ENCODE measurements around the gene KLHL6. TPM values are rescaled to one million over a fixed set of nuclear protein-coding genes. Genes with fewer than 3 reads are reported as not detected.

Gene KLHL6
- total and polyA plus RNA-seq, 2 of the 13 experiments (the other 11 are each of a cell fraction or from before 2014, with no cell fraction given): not detected

DNA sequence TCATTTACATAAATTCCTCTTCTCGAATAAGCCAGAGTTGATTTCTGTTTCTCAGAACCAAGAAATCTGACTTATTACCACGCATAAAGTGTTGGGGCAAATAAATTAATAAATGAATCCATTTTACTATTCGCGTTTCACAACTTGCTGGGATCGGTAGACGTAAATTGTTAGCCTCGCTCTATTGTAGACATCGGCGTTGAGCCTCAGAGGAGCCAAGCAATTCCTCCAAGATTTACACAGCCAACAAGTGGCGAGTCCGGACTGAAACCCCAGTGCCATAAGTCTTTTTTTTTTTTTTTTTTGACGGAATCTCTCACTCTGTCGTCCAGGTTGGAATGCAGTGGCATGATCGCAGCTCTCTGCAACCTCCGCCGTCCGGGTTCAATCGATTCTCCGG, 8.9 kb downstream of the KLHL6 start:
- Histone ChIP-seq H3K9me3 (ENCODE audit: low read length) (no peaks in the 10 kb centered on the region), H3K9ac (ENCODE audit: insufficient read depth, low read depth, low read length) (no peak overlapping the region), H2AFZ (ENCODE audit: low read length) (no peak overlapping the region), H3K36me3 (replicated peaks in 1 of 2; ENCODE audit: control insufficient read depth in 1 of 2, insufficient read depth in 2 of 2, low read length in 2 of 2) (no peaks in the 10 kb centered on the region), H3K79me2 (ENCODE audit: insufficient read depth, low read length) (no peaks in the 10 kb centered on the region), H3K4me1 (ENCODE audit: insufficient read depth, low read length) (no peaks in the 10 kb centered on the region), H3K4me3 (replicated peaks in 1 of 3; ENCODE audit: insufficient read depth in 1 of 3, low read depth in 2 of 3, low read length in 3 of 3) (no peak overlapping the region), H3K27ac (ENCODE audit: extremely low read length, insufficient read depth, low read length) (no peak overlapping the region), H4K20me1 (ENCODE audit: insufficient read depth, low read length) (no peaks in the 10 kb centered on the region), H3K27me3 (ENCODE audit: control insufficient read depth in 1 of 2, insufficient read depth in 2 of 2, low read length in 2 of 2) (no peaks in the 10 kb centered on the region), H3K4me2 (ENCODE audit: low read depth, low read length) (no peak overlapping the region)
- 82% methylated on average over 19 of the region's 19 CpGs for WGBS (ENCODE audit: low lambda C conversion rate)
- ChIA-PET POLR2A (no interaction called here), CTCF (ENCODE audit: low intra/inter-chr PET ratio, low total read pairs) (no interaction called here)
- DNase-seq (ENCODE audit: low spot score) (no peak), FAIRE-seq (no peak), ATAC-seq (no peak)
- in situ Hi-C loops (cut with HindIII; ENCODE audit: extremely low pct_ligation_motif_present, low pct_unique_long_range_greater_than_20kb) (no loop called here), intact Hi-C loops (cut with micrococcal nuclease; ENCODE audit: unreplicated experiment) (no loop called here)
- TF ChIP-seq GTF3A (CRISPR knock-in tag; conservative IDR thresholded peaks at IDR 0.05): no peak
- no TSS peak for BruUV-seq (replicated peaks)

DNA sequence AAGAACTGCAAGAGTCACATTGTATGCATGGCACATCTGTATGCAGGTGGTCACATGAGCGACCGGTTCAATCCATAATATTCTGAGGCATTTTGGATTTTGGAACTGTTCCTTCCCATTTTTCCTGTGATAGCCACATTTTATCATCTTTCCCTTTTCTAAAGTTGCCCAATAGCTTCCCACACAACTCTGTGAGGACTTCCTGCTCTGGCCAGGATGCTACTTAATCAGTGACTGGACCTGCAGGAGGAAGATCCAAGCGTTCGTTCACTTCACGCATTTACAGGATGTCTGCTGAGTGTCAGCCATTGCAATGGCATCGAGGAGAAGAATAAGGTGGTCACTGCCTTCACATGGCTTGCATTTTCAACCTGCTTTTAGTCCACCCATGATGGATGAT, 9.8 kb downstream of the KLHL6 start:
- 67% methylated on average over 6 of the region's 6 CpGs for whole genome bisulfite sequencing (ENCODE audit: low lambda C conversion rate)
- TF ChIP-seq FOXJ3 (CRISPR knock-in tag; IDR thresholded peaks at IDR 0.05; ENCODE audit: borderline replicate concordance) (no peak), TOPORS (CRISPR knock-in tag; IDR thresholded peaks at IDR 0.05) (no peak), JUND (CRISPR knock-in tag; IDR thresholded peaks at IDR 0.05) (no peak), ZNF143 (CRISPR knock-in tag; IDR thresholded peaks at IDR 0.05) (no peak), JDP2 (CRISPR knock-in tag; IDR thresholded peaks at IDR 0.05; ENCODE audit: borderline replicate concordance) (no peak), KDM1A (CRISPR knock-in tag; IDR thresholded peaks at IDR 0.05) (no peak), ZNF724P (CRISPR knock-in tag; IDR thresholded peaks at IDR 0.05; ENCODE audit: borderline replicate concordance) (no peak), ZNF460 (CRISPR knock-in tag; IDR thresholded peaks at IDR 0.05; ENCODE audit: borderline replicate concordance) (no peak), ZMAT3 (CRISPR knock-in tag; conservative IDR thresholded peaks at IDR 0.05) (no peak), MBNL3 (CRISPR knock-in tag; conservative IDR thresholded peaks at IDR 0.05) (no peak)
- TF ChIP-seq, protein P1, sequence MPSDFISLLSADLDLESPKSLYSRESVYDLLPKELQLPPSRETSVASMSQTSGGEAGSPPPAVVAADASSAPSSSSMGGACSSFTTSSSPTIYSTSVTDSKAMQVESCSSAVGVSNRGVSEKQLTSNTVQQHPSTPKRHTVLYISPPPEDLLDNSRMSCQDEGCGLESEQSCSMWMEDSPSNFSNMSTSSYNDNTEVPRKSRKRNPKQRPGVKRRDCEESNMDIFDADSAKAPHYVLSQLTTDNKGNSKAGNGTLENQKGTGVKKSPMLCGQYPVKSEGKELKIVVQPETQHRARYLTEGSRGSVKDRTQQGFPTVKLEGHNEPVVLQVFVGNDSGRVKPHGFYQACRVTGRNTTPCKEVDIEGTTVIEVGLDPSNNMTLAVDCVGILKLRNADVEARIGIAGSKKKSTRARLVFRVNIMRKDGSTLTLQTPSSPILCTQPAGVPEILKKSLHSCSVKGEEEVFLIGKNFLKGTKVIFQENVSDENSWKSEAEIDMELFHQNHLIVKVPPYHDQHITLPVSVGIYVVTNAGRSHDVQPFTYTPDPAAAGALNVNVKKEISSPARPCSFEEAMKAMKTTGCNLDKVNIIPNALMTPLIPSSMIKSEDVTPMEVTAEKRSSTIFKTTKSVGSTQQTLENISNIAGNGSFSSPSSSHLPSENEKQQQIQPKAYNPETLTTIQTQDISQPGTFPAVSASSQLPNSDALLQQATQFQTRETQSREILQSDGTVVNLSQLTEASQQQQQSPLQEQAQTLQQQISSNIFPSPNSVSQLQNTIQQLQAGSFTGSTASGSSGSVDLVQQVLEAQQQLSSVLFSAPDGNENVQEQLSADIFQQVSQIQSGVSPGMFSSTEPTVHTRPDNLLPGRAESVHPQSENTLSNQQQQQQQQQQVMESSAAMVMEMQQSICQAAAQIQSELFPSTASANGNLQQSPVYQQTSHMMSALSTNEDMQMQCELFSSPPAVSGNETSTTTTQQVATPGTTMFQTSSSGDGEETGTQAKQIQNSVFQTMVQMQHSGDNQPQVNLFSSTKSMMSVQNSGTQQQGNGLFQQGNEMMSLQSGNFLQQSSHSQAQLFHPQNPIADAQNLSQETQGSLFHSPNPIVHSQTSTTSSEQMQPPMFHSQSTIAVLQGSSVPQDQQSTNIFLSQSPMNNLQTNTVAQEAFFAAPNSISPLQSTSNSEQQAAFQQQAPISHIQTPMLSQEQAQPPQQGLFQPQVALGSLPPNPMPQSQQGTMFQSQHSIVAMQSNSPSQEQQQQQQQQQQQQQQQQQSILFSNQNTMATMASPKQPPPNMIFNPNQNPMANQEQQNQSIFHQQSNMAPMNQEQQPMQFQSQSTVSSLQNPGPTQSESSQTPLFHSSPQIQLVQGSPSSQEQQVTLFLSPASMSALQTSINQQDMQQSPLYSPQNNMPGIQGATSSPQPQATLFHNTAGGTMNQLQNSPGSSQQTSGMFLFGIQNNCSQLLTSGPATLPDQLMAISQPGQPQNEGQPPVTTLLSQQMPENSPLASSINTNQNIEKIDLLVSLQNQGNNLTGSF (CRISPR knock-in tag; IDR thresholded peaks at IDR 0.05): no peak
- POLR2A ChIA-PET: no interaction called here
- Histone ChIP-seq H3K79me2 (ENCODE audit: insufficient read depth, low read length) (no peaks in the 10 kb centered on the region), H3K4me3 (replicated peaks in 1 of 3; ENCODE audit: insufficient read depth in 1 of 3, low read depth in 2 of 3, low read length in 3 of 3) (no peak overlapping the region), H4K20me1 (ENCODE audit: insufficient read depth, low read length) (no peaks in the 10 kb centered on the region), H3K27me3 (ENCODE audit: control insufficient read depth in 1 of 2, insufficient read depth in 2 of 2, low read length in 2 of 2) (no peaks in the 10 kb centered on the region), H3K9ac (ENCODE audit: insufficient read depth, low read depth, low read length) (no peak overlapping the region), H2AFZ (ENCODE audit: low read length) (no peak overlapping the region), H3K4me1 (ENCODE audit: insufficient read depth, low read length) (no peaks in the 10 kb centered on the region), H3K9me3 (ENCODE audit: low read length) (no peaks in the 10 kb centered on the region), H3K27ac (ENCODE audit: extremely low read length, insufficient read depth, low read length) (no peak overlapping the region), H3K36me3 (replicated peaks in 1 of 2; ENCODE audit: control insufficient read depth in 1 of 2, insufficient read depth in 2 of 2, low read length in 2 of 2) (no peaks in the 10 kb centered on the region), H3K4me2 (ENCODE audit: low read depth, low read length) (no peak overlapping the region)
- intact Hi-C loops (cut with micrococcal nuclease; ENCODE audit: unreplicated experiment): no loop called here
- in situ Hi-C loops (cut with HindIII; ENCODE audit: extremely low pct_ligation_motif_present, low pct_unique_long_range_greater_than_20kb): no loop called here
- ATAC-seq (no peak), DNase-seq (ENCODE audit: low spot score) (no peak), FAIRE-seq (no peak)
- CTCF ChIA-PET (ENCODE audit: low intra/inter-chr PET ratio, low total read pairs): no interaction called here
- no TSS peak for BruUV-seq (replicated peaks)

Measured in HepG2 (cell line).